Fibroblast of villous mesenchyme (primary cell): ENCODE data around the gene SLC7A6OS. TPM values are rescaled to one million over a fixed set of nuclear protein-coding genes. Genes with fewer than 3 reads are reported as not detected.

Experiments
- DNase-seq: peaks from one replicate; pipeline ENCODE4 v3.0.0-alpha.2; 2010; ENCODE audit warnings: low read depth
- H3K4me3 ChIP-seq: 2 replicates; pipeline ENCODE4 v1.5.1; 2011; ENCODE audit warnings: low read depth, mild to moderate bottlenecking, low read length
- CTCF ChIP-seq: IDR thresholded peaks from 2 replicates; pipeline ENCODE4 v1.5.1; 2012; ENCODE audit warnings: low read depth, mild to moderate bottlenecking, low read length; ENCODE audit not compliant: insufficient read depth
- total RNA-seq: library from RNA; depleted of rRNA; stranded (reverse); fragments of >200 nt; gene quantifications from 2 replicates; pipeline ENCODE4 v1.2.3, GENCODE V29; 2012

The SLC7A6OS gene
- total RNA-seq, 1 donor: 16.8 TPM

- no peak for DNase-seq
- no peak overlapping the region for H3K4me3 ChIP-seq
- no peak for TF ChIP-seq CTCF
Observed at GRCh38 chr16:68283346-68283745, 27.4 kb downstream of the SLC7A6OS start.

GRCh38 chr16:68282064-68282452, 28.7 kb downstream of the SLC7A6OS start:
- H3K4me3 ChIP-seq: no peak overlapping the region
- TF ChIP-seq CTCF: no peak
- no peak for DNase-seq

GRCh38 chr16:68281368-68282063, 29.2 kb downstream of the SLC7A6OS start:
- DNase-seq: no peak
- TF ChIP-seq CTCF: no peak
- no peak overlapping the region for H3K4me3 ChIP-seq

- no peak for TF ChIP-seq CTCF
- no peak for DNase-seq
- H3K4me3 ChIP-seq: no peak overlapping the region
Observed at GRCh38 chr16:68279726-68280558, 30.8 kb downstream of the SLC7A6OS start.

GRCh38 chr16:68276223-68276622, 34.5 kb downstream of the SLC7A6OS start:
- no peak for DNase-seq
- H3K4me3 ChIP-seq: no peak overlapping the region
- TF ChIP-seq CTCF: no peak

GRCh38 chr16:68275611-68276191, 35.0 kb downstream of the SLC7A6OS start:
- DNase-seq: no peak
- TF ChIP-seq CTCF: no peak
- H3K4me3 ChIP-seq: no peak overlapping the region
